ENCODE results near the gene BBOX1. TPM values are rescaled to one million over a fixed set of nuclear protein-coding genes. Genes with fewer than 3 reads are reported as not detected.

Gene BBOX1
- total and polyA plus RNA-seq, 4 donors = 2.8 to 18.4 (median 9.0) TPM

- H3K27me3 ChIP-seq (ENCODE audit: control insufficient read depth in 4 of 4, insufficient read depth in 4 of 4, low read length in 3 of 4) = no peaks in the 10 kb centered on the region
- no peak for DNase-seq (ENCODE audit: low spot score)
- no peak overlapping the region for H3K27ac ChIP-seq (ENCODE audit: low read depth in 1 of 2, low read length in 2 of 2)
- no peaks in the 10 kb centered on the region for H3K36me3 ChIP-seq (ENCODE audit: control insufficient read depth in 4 of 4, insufficient read depth in 3 of 4, low read depth in 1 of 4, low read length in 3 of 4)
- no peaks in the 10 kb centered on the region for H3K4me1 ChIP-seq (ENCODE audit: control insufficient read depth in 4 of 4, insufficient read depth in 4 of 4, low read length in 3 of 4)
- TF ChIP-seq, protein P1, sequence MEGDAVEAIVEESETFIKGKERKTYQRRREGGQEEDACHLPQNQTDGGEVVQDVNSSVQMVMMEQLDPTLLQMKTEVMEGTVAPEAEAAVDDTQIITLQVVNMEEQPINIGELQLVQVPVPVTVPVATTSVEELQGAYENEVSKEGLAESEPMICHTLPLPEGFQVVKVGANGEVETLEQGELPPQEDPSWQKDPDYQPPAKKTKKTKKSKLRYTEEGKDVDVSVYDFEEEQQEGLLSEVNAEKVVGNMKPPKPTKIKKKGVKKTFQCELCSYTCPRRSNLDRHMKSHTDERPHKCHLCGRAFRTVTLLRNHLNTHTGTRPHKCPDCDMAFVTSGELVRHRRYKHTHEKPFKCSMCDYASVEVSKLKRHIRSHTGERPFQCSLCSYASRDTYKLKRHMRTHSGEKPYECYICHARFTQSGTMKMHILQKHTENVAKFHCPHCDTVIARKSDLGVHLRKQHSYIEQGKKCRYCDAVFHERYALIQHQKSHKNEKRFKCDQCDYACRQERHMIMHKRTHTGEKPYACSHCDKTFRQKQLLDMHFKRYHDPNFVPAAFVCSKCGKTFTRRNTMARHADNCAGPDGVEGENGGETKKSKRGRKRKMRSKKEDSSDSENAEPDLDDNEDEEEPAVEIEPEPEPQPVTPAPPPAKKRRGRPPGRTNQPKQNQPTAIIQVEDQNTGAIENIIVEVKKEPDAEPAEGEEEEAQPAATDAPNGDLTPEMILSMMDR (IDR thresholded peaks at IDR 0.05; ENCODE audit: low read depth, low read length, missing input control) = peak; percentile 94
- TF ChIP-seq JUND (IDR thresholded peaks at IDR 0.05) = peak; percentile 98
- TF ChIP-seq RAD21 (IDR thresholded peaks at IDR 0.05) = peak; percentile 94 to 95
- TF ChIP-seq ZBTB33 (IDR thresholded peaks at IDR 0.05) = no peak
- TF ChIP-seq MAX (IDR thresholded peaks at IDR 0.05) = no peak
- TF ChIP-seq SP1 (IDR thresholded peaks at IDR 0.05) = no peak
- TF ChIP-seq, protein P2, sequence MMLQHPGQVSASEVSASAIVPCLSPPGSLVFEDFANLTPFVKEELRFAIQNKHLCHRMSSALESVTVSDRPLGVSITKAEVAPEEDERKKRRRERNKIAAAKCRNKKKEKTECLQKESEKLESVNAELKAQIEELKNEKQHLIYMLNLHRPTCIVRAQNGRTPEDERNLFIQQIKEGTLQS (IDR thresholded peaks at IDR 0.05) = peak; percentile 87
- no peak for TF ChIP-seq TAF1 (conservative IDR thresholded peaks at IDR 0.05)
- no peak for TF ChIP-seq NR2F2 (IDR thresholded peaks at IDR 0.05)
- no peak overlapping the region for H3K9ac ChIP-seq (ENCODE audit: low read depth in 1 of 2, low read length in 2 of 2)
- no peaks in the 10 kb centered on the region for H3K9me3 ChIP-seq (ENCODE audit: control insufficient read depth in 4 of 4, low read length in 3 of 4)
- 36% methylated on average over 10 of the region's 10 CpGs for WGBS
- H3K4me3 ChIP-seq (ENCODE audit: low read depth in 1 of 3, low read length in 3 of 3) = no peak overlapping the region
Observed at GRCh38 chr11:27158456-27159334, 118.1 kb downstream of the BBOX1 start.

DNA sequence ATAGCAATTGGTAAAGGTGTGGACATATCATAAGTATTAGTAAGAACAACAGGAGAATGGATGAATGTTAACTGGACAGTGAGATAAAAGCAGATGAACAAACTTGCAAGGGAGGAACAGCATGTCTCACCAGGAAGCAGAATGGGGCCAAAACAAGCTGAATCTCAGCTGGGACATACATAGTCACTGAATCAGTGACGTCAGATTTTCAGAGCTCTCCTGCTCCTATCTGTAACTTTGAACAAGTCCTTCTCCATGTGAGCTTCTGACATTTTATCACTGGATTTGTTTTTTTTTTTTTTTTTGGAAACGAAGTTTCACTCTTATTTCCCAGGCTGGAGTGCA, 118.7 kb downstream of the BBOX1 start:
- 56% methylated on average over 2 of the region's 2 CpGs for WGBS
- Histone ChIP-seq H3K9ac (ENCODE audit: low read depth in 1 of 2, low read length in 2 of 2) (no peak overlapping the region), H3K27ac (ENCODE audit: low read depth in 1 of 2, low read length in 2 of 2) (no peak overlapping the region), H3K4me3 (ENCODE audit: low read depth in 1 of 3, low read length in 3 of 3) (no peak overlapping the region), H3K4me1 (ENCODE audit: control insufficient read depth in 4 of 4, insufficient read depth in 4 of 4, low read length in 3 of 4) (no peaks in the 10 kb centered on the region), H3K36me3 (ENCODE audit: control insufficient read depth in 4 of 4, insufficient read depth in 3 of 4, low read depth in 1 of 4, low read length in 3 of 4) (no peaks in the 10 kb centered on the region), H3K27me3 (ENCODE audit: control insufficient read depth in 4 of 4, insufficient read depth in 4 of 4, low read length in 3 of 4) (no peaks in the 10 kb centered on the region), H3K9me3 (ENCODE audit: control insufficient read depth in 4 of 4, low read length in 3 of 4) (no peaks in the 10 kb centered on the region)
- no peak for DNase-seq (ENCODE audit: low spot score)
- no peak for TF ChIP-seq SP1 (IDR thresholded peaks at IDR 0.05)
- TF ChIP-seq TAF1 (conservative IDR thresholded peaks at IDR 0.05) = no peak
- TF ChIP-seq FOXA1 (IDR thresholded peaks at IDR 0.05) = no peak
- no peak for TF ChIP-seq JUND (IDR thresholded peaks at IDR 0.05)
- no peak for TF ChIP-seq RXRA (IDR thresholded peaks at IDR 0.05)
- TF ChIP-seq MAX (IDR thresholded peaks at IDR 0.05) = no peak
- no peak for TF ChIP-seq NR2F2 (IDR thresholded peaks at IDR 0.05)
- no peak for TF ChIP-seq YY1 (IDR thresholded peaks at IDR 0.05)
- no peak for TF ChIP-seq GABPA (IDR thresholded peaks at IDR 0.05 in 1 of 2, conservative IDR thresholded peaks at IDR 0.05 in 1 of 2)
- TF ChIP-seq RAD21 (IDR thresholded peaks at IDR 0.05) = no peak
- TF ChIP-seq HNF4A (conservative IDR thresholded peaks at IDR 0.05) = no peak
- no peak for TF ChIP-seq FOXA2 (IDR thresholded peaks at IDR 0.05)
- TF ChIP-seq ZBTB33 (IDR thresholded peaks at IDR 0.05) = no peak
- TF ChIP-seq, protein P2 (IDR thresholded peaks at IDR 0.05) = no peak
- TF ChIP-seq EGR1 (IDR thresholded peaks at IDR 0.05; ENCODE audit: low read depth in 2 of 2) = no peak
- TF ChIP-seq, protein P1 (IDR thresholded peaks at IDR 0.05; ENCODE audit: low read depth, low read length, missing input control) = no peak
- no peak for TF ChIP-seq HNF4G (IDR thresholded peaks at IDR 0.05)

Data from liver (tissue), 9 donors.